Measurements from ENCODE around the gene AK3. TPM values are rescaled to one million over a fixed set of nuclear protein-coding genes. Genes with fewer than 3 reads are reported as not detected.

AK3 gene
- total and polyA plus RNA-seq, 2 donors (not counting 3 experiments of a cell fraction or from before 2014, with no cell fraction given) = 20.6 to 42.3 TPM

DNA sequence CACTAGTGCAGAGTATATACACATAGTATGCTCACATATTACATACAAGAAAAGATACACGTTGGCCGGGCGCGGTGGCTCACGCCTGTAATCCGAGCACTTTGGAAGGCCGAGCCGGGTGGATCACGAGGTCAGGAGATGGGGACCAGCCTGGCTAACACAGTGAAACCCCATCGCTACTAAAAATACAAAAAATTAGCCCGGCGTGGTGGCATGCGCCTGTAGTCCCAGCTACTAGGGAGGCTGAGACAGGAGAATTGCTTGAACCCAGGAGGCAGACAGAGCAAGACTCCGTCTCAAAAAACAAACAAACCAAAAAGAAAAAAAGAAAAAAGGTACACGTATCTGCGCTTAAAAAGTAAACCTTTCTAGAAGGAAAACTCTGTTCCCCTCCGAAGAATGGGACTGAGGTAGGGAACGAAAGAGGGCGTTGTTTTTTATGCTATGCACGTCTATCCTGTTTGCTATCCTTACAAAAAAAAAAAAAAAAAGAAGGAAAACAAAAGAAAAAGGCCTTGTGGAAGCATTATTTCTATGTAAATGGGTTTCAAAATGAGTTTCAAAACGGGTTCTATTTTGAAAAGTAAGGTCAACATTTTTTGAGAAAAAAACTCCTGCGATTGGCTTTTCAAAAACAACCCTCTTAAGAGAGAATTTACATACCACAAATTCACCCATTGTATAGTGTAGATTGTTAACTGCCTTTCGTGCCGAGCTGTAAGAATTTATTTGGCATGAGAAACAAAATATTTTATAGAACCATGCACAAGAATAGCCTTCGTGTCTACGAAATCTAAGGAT, 1.2 kb downstream of the AK3 start:
- H3K4me1 ChIP-seq (ENCODE audit: control insufficient read depth, extremely low read depth, insufficient read depth, low read length) = peaks cover 10% of the 10 kb centered on the region
- BruUV-seq (replicated peaks) = TSS peak; percentile 38
- no peaks in the 10 kb centered on the region for H4K20me1 ChIP-seq (replicated peaks; ENCODE audit: control insufficient read depth, extremely low read depth, insufficient read depth, low read length)
- ChIA-PET CTCF (interaction anchor here (0.6 to 2.4 kb wide), 8 partner anchors 10 to 1416 kb away, joined by 3 to 12 read pairs (median 6); partner anchors contain the start of gene CDC37L1), POLR2A (no interaction called here)
- TF ChIP-seq FOS (IDR thresholded peaks at IDR 0.05; ENCODE audit: borderline replicate concordance, insufficient read depth, low read length) (no peak), POLR2A (IDR thresholded peaks at IDR 0.05; ENCODE audit: low read depth, low read length) (no peak), JUN (IDR thresholded peaks at IDR 0.05; ENCODE audit: borderline replicate concordance, insufficient read depth, insufficient read length, low read depth) (no peak)
- TF ChIP-seq, protein P1, sequence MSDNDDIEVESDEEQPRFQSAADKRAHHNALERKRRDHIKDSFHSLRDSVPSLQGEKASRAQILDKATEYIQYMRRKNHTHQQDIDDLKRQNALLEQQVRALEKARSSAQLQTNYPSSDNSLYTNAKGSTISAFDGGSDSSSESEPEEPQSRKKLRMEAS (IDR thresholded peaks at IDR 0.05; ENCODE audit: insufficient read depth, insufficient read length) = no peak
- TF ChIP-seq, protein P2, sequence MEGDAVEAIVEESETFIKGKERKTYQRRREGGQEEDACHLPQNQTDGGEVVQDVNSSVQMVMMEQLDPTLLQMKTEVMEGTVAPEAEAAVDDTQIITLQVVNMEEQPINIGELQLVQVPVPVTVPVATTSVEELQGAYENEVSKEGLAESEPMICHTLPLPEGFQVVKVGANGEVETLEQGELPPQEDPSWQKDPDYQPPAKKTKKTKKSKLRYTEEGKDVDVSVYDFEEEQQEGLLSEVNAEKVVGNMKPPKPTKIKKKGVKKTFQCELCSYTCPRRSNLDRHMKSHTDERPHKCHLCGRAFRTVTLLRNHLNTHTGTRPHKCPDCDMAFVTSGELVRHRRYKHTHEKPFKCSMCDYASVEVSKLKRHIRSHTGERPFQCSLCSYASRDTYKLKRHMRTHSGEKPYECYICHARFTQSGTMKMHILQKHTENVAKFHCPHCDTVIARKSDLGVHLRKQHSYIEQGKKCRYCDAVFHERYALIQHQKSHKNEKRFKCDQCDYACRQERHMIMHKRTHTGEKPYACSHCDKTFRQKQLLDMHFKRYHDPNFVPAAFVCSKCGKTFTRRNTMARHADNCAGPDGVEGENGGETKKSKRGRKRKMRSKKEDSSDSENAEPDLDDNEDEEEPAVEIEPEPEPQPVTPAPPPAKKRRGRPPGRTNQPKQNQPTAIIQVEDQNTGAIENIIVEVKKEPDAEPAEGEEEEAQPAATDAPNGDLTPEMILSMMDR (IDR thresholded peaks at IDR 0.05; ENCODE audit: extremely low read depth in 1 of 2, insufficient read depth in 1 of 2, low read depth in 1 of 2, low read length in 2 of 2) = no peak
- no peaks in the 10 kb centered on the region for H3K27me3 ChIP-seq (ENCODE audit: control insufficient read depth in 2 of 2, insufficient read depth in 2 of 2, low read length in 2 of 2)
- DNase-seq (ENCODE audit: low read depth, low spot score) = no peak
- peak overlapping the region; percentile 100 for H3K4me2 ChIP-seq (ENCODE audit: insufficient read depth, low read length)
- peaks cover 29% of the 10 kb centered on the region for H3K79me2 ChIP-seq (ENCODE audit: control insufficient read depth, insufficient read depth, low read length)
- H3K9me1 ChIP-seq (replicated peaks; ENCODE audit: control insufficient read depth, extremely low read depth, insufficient read depth, low read length) = no peaks in the 10 kb centered on the region
- peak overlapping the region; percentile 99 for H2AFZ ChIP-seq (ENCODE audit: low read depth, low read length)
- peak overlapping the region; percentile 92 for H3K9ac ChIP-seq (replicated peaks; ENCODE audit: extremely low read depth, insufficient read depth, low read length)
- FAIRE-seq = peak; percentile 35
- H3K27ac ChIP-seq (ENCODE audit: insufficient read depth, low read depth, low read length) = peak overlapping the region; percentile 77
- peak overlapping the region; percentile 69 to 94 (median 90) for H3K4me3 ChIP-seq (replicated peaks in 1 of 3; ENCODE audit: insufficient read depth in 1 of 3, low read depth in 1 of 3, low read length in 3 of 3)
- intact Hi-C loops (cut with micrococcal nuclease) (loop anchor here (1.0 to 5.0 kb wide), 5 partner anchors 61 to 357 kb away; partner anchors contain the start of genes CDC37L1, PLPP6 and SLC1A1), dilution Hi-C loops (cut with MboI; ENCODE audit: extremely low pct_ligation_motif_present, low sequenced_read_pairs) (no loop called here)
- H3K9me3 ChIP-seq (replicated peaks; ENCODE audit: control insufficient read depth, insufficient read depth, low read length) = no peaks in the 10 kb centered on the region
- no peaks in the 10 kb centered on the region for H3K36me3 ChIP-seq (ENCODE audit: control insufficient read depth in 2 of 2, extremely low read depth in 1 of 2, insufficient read depth in 2 of 2, low read length in 2 of 2)
